HCT116 (cell line): Measurements from ENCODE around the gene MUC4. TPM values are rescaled to one million over a fixed set of nuclear protein-coding genes. Genes with fewer than 3 reads are reported as not detected.

Experiments
- ATAC-seq: fragments of 200-7000 bp; cut with Tn5 transposase; 2 replicates; pipeline ENCODE4 v1.9.1; 2020; ENCODE audit warnings: mild to moderate bottlenecking, moderate library complexity
- BruUV-seq: library from RNA; stranded (reverse); fragments of 400-500 nt; replicated peaks from 2 replicates; lab custom pipeline; 2021; lab: Mats Ljungman, UMichigan
- CTCF ChIA-PET: fragments of 300-600 bp; sonication (Branson Sonifier 250); formaldehyde crosslinking; loops from one replicate; lab custom pipeline; 2021; ENCODE audit warnings: antibody characterized with exemption; lab: Charles Lee
- POLR2A ChIA-PET: fragments of 300-600, 350-600 bp; sonication (Branson Sonifier 250); formaldehyde crosslinking; loops from one replicate; lab custom pipeline; 2021; ENCODE audit warnings: antibody characterized with exemption; lab: Charles Lee
- RAD21 ChIA-PET, 2 experiments: fragments of 300-600 bp; sonication (Branson Sonifier 250); formaldehyde crosslinking; loops; one replicate each; lab custom pipeline; 2023; ENCODE audit warnings: low total read pairs in 2 of 2; ENCODE audit not compliant: uncharacterized antibody in 2 of 2, unreplicated experiment in 2 of 2, low non-redundant PET in 1 of 2; lab: Charles Lee
- DNase-seq: peaks from one replicate; pipeline ENCODE4 v3.0.0-alpha.2; 2010; ENCODE audit warnings: low read depth, low spot score
- H2AFZ ChIP-seq: fragments of 200-600 bp; shearing (Covaris generic), sonication (generic); 2 replicates; pipeline ENCODE4 v1.6.1; 2017; ENCODE audit warnings: low read depth, mixed run types, mixed read lengths, antibody characterized with exemption, low read length; ENCODE audit not compliant: poor library complexity, severe bottlenecking
- H3K27ac ChIP-seq: 2 replicates; pipeline ENCODE4 v1.5.1; 2012; ENCODE audit warnings: low read depth, low read length
- H3K27me3 ChIP-seq: fragments of 200-600 bp; sonication (generic); 2 replicates; pipeline ENCODE4 v1.6.1; 2016; ENCODE audit warnings: mixed run types, low read length, mixed read lengths; ENCODE audit not compliant: insufficient read depth
- H3K36me3 ChIP-seq, 2 experiments: fragments of 200-500 bp in 1 of 2; fragments of 200-600 bp in 1 of 2; sonication (Bioruptor generic) in 1 of 2; sonication (generic) in 1 of 2; 2 replicates each; pipeline versions ENCODE4 v1.5.1 to v1.6.1; 2014 to 2016; ENCODE audit warnings: low read length in 2 of 2, inconsistent platforms in 1 of 2, mixed read lengths in 1 of 2, mixed run types in 1 of 2; ENCODE audit not compliant: insufficient read depth in 2 of 2, control insufficient read depth in 1 of 2
- H3K4me1 ChIP-seq, 2 experiments: fragments of 200-600 bp in 1 of 2; sonication (generic) in 1 of 2; 2 replicates each; pipeline versions ENCODE4 v1.5.1 to v1.6.1; 2012 to 2017; ENCODE audit warnings: low read length in 2 of 2, inconsistent platforms in 1 of 2, mild to moderate bottlenecking in 1 of 2, mixed read lengths in 1 of 2, mixed run types in 1 of 2, moderate library complexity in 1 of 2; ENCODE audit not compliant: insufficient read depth in 2 of 2, control insufficient read depth in 1 of 2
- H3K4me2 ChIP-seq: fragments of 200-600 bp; sonication (generic); 2 replicates; pipeline ENCODE4 v1.6.1; 2017; ENCODE audit warnings: mixed run types, low read length, mixed read lengths
- H3K4me3 ChIP-seq, 2 experiments: fragments of 200-600 bp in 1 of 2; sonication (generic) in 1 of 2; replicated peaks in 1 of 2; 2 replicates each; pipeline ENCODE4 v1.5.1; 2011 to 2016; ENCODE audit warnings: low read length in 2 of 2, control low read depth in 1 of 2, low read depth in 1 of 2, mild to moderate bottlenecking in 1 of 2, mixed read lengths in 1 of 2, mixed run types in 1 of 2
- H3K79me2 ChIP-seq: fragments of 200-600 bp; sonication (generic); 2 replicates; pipeline ENCODE4 v1.6.1; 2017; ENCODE audit warnings: mild to moderate bottlenecking, mixed run types, low read length, moderate library complexity, mixed read lengths; ENCODE audit not compliant: insufficient read depth
- H3K9ac ChIP-seq: fragments of 200-600 bp; sonication (generic); 2 replicates; pipeline ENCODE4 v1.6.1; 2016; ENCODE audit warnings: low read length, mixed read lengths
- H3K9me2 ChIP-seq: fragments of 200-600 bp; sonication (generic), shearing (Covaris generic); 2 replicates; pipeline ENCODE4 v1.6.1; 2017; ENCODE audit warnings: mixed run types, mild to moderate bottlenecking, moderate library complexity; ENCODE audit not compliant: insufficient read depth
- H3K9me3 ChIP-seq, 2 experiments: fragments of 200-500 bp in 1 of 2; fragments of 200-600 bp in 1 of 2; sonication (Bioruptor generic) in 1 of 2; sonication (generic) in 1 of 2; 2 replicates each; pipeline ENCODE4 v1.6.1; 2014 to 2017; ENCODE audit warnings: low read length in 2 of 2, mixed read lengths in 2 of 2, inconsistent platforms in 1 of 2, low read depth in 1 of 2, mild to moderate bottlenecking in 1 of 2, mixed run types in 1 of 2, moderate library complexity in 1 of 2; ENCODE audit not compliant: control insufficient read depth in 1 of 2, insufficient read depth in 1 of 2
- H4K20me1 ChIP-seq: fragments of 200-600 bp; sonication (generic), shearing (Covaris generic); 2 replicates; pipeline ENCODE4 v1.6.1; 2017; ENCODE audit warnings: mixed run types, mild to moderate bottlenecking, moderate library complexity; ENCODE audit not compliant: insufficient read depth
- ATF3 ChIP-seq: IDR thresholded peaks from 2 replicates; pipeline ENCODE4 v1.6.1; 2012
- CBX3 ChIP-seq: IDR thresholded peaks from 2 replicates; pipeline ENCODE4 v1.6.1; 2012; ENCODE audit warnings: low read depth
- CEBPB ChIP-seq: IDR thresholded peaks from 2 replicates; pipeline ENCODE4 v1.6.1; 2012; ENCODE audit warnings: low read depth
- CTCF ChIP-seq, 3 experiments: fragments of 200-600 bp in 1 of 3; sonication (generic) in 1 of 3; IDR thresholded peaks in 2 of 3; conservative IDR thresholded peaks in 1 of 3; 2 replicates each; pipeline ENCODE4 v1.5.1; 2012 to 2017; ENCODE audit warnings: low read depth in 2 of 3, low read length in 2 of 3, antibody characterized with exemption in 1 of 3, borderline replicate concordance in 1 of 3, control low read depth in 1 of 3, mild to moderate bottlenecking in 1 of 3, mixed read lengths in 1 of 3, mixed run types in 1 of 3, moderate library complexity in 1 of 3; ENCODE audit not compliant: insufficient read depth in 1 of 3
- EGR1 ChIP-seq: IDR thresholded peaks from 2 replicates; pipeline ENCODE4 v1.6.1; 2012; ENCODE audit warnings: low read depth
- ELF1 ChIP-seq: IDR thresholded peaks from 2 replicates; pipeline ENCODE4 v1.6.1; 2012; ENCODE audit warnings: low read depth, borderline replicate concordance
- EZH2 ChIP-seq: fragments of 200-600 bp; sonication (generic); IDR thresholded peaks from 2 replicates; pipeline ENCODE4 v1.6.1; 2017; ENCODE audit warnings: antibody characterized with exemption, mixed run types
- EZH2phosphoT487 ChIP-seq: fragments of 200-600 bp; IDR thresholded peaks from 2 replicates; pipeline ENCODE4 v1.6.1; 2018; ENCODE audit warnings: antibody characterized with exemption, borderline replicate concordance
- FOSL1 ChIP-seq: IDR thresholded peaks from 2 replicates; pipeline ENCODE4 v1.6.1; 2012; ENCODE audit warnings: low read depth
- JUND ChIP-seq: IDR thresholded peaks from 2 replicates; pipeline ENCODE4 v1.6.1; 2012
- RAD21 ChIP-seq: IDR thresholded peaks from 2 replicates; pipeline ENCODE4 v1.6.1; 2012; ENCODE audit warnings: low read depth, mild to moderate bottlenecking
- REST ChIP-seq: IDR thresholded peaks from 2 replicates; pipeline ENCODE4 v1.6.1; 2012; ENCODE audit warnings: low read depth
- SIN3A ChIP-seq: IDR thresholded peaks from 2 replicates; pipeline ENCODE4 v1.6.1; 2012; ENCODE audit warnings: low read depth
- SP1 ChIP-seq: IDR thresholded peaks from 2 replicates; pipeline ENCODE4 v1.6.1; 2012; ENCODE audit warnings: low read depth
- SRF ChIP-seq: IDR thresholded peaks from 2 replicates; pipeline ENCODE4 v1.6.1; 2012; ENCODE audit warnings: low read depth
- TCF7L2 ChIP-seq: IDR thresholded peaks from 2 replicates; pipeline ENCODE4 v1.7.0; 2011; ENCODE audit warnings: borderline replicate concordance, inconsistent platforms; ENCODE audit not compliant: insufficient read depth, insufficient read length; ENCODE audit errors: extremely low read depth
- ZBTB33 ChIP-seq: IDR thresholded peaks from 2 replicates; pipeline ENCODE4 v1.6.1; 2011; ENCODE audit warnings: mild to moderate bottlenecking, low read length, moderate library complexity; ENCODE audit not compliant: insufficient replicate concordance; ENCODE audit errors: extremely low read depth
- ZNF274 ChIP-seq: fragments of 200-500 bp; sonication (Bioruptor generic); IDR thresholded peaks from 2 replicates; pipeline ENCODE4 v1.6.1; 2014; ENCODE audit warnings: mild to moderate bottlenecking, low read depth, low read length, inconsistent platforms
- intact Hi-C: fragments of 100-400 bp; cut with micrococcal nuclease; formaldehyde crosslinking; loops from 2 replicates; pipeline ENCODE4 v1.10.0; 2022
- total RNA-seq: library from RNA; stranded (reverse); gene quantifications from one replicate; pipeline ENCODE4 v1.2.1, GENCODE V29; 2021; ENCODE audit not compliant: unreplicated experiment

The MUC4 gene
- total RNA-seq, 1 experiment from 2014 or later: 0.64 TPM

GRCh38 chr3:195805181-195805580, 6.5 kb downstream of the MUC4 start:
- Histone ChIP-seq H3K4me1 (peaks cover 0 to 6% of the 10 kb centered on the region in 2 experiments; a peak in 1 of 4 replicates), H4K20me1 (no peaks in the 10 kb centered on the region), H3K27ac (no peak overlapping the region), H3K9ac (no peak overlapping the region), H3K36me3 (no peaks in the 10 kb centered on the region), H3K27me3 (peaks cover 12% of the 10 kb centered on the region; the same call in 1 of the 2 replicates), H3K79me2 (no peaks in the 10 kb centered on the region), H3K9me2 (no peaks in the 10 kb centered on the region), H2AFZ (no peak overlapping the region), H3K4me3 (no peak overlapping the region), H3K4me2 (no peak overlapping the region), H3K9me3 (no peaks in the 10 kb centered on the region)
- CTCF ChIA-PET: no interaction called here
- intact Hi-C loops: no loop called here
- RAD21 ChIA-PET: no interaction called here
- no peak for TF ChIP-seq SP1
- TF ChIP-seq SRF: no peak
- no peak for TF ChIP-seq ELF1
- no peak for TF ChIP-seq FOSL1
- no peak for TF ChIP-seq SIN3A
- no peak for TF ChIP-seq ATF3
- TF ChIP-seq CEBPB: no peak
- no peak for TF ChIP-seq REST
- TF ChIP-seq CBX3: no peak
- TF ChIP-seq JUND: no peak
- TF ChIP-seq EZH2: no peak
- TF ChIP-seq CTCF (IDR thresholded peaks at IDR 0.05 in 2 of 3, conservative IDR thresholded peaks at IDR 0.05 in 1 of 3; ENCODE audit: borderline replicate concordance in 1 of 3, insufficient read depth in 1 of 3, low read depth in 2 of 3, low read length in 2 of 3): no peak
- no peak for TF ChIP-seq EZH2phosphoT487
- TF ChIP-seq ZBTB33: no peak
- TF ChIP-seq ZNF274: no peak
- TF ChIP-seq RAD21: no peak
- TF ChIP-seq EGR1: no peak
- TF ChIP-seq TCF7L2: no peak
- no peak for ATAC-seq
- POLR2A ChIA-PET: interaction anchor here (1.2 kb wide), 1 partner anchor 91 kb away, joined by 3 read pairs; no protein-coding TSS in a partner anchor
- no peak for DNase-seq
- BruUV-seq: no TSS peak
